ENCODE measurements around the gene SMYD2. TPM values are rescaled to one million over a fixed set of nuclear protein-coding genes. Genes with fewer than 3 reads are reported as not detected.

SMYD2 gene
- total and polyA plus RNA-seq, 2 experiments from 2014 or later = 34.4 to 39.8 TPM

DNA sequence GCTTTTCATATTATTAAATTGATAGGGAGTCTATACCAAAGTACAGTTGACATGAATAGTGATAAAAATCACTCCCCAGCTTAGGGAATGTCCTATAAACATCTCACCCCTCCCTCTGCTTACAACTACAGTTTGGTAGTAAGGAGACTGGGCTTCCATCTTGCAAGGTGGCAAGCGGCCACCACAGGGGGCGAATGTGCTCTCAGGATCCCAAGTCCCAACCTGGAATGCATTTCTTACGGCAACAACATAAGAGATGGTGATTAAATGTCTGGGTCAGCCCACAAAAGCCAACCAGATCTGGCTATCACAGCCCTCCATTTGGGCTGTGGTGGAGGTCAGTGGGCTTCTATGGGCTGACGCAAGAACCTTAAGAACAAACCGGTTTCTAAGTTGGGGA, 68.0 kb downstream of the SMYD2 start:
- Histone ChIP-seq H3K4me2 (no peak overlapping the region), H3K4me3 (no peak overlapping the region), H3K9me2 (replicated peaks; ENCODE audit: insufficient read depth) (no peaks in the 10 kb centered on the region), H3K79me2 (no peaks in the 10 kb centered on the region), H3K4me1 (ENCODE audit: insufficient read depth) (no peaks in the 10 kb centered on the region), H4K20me1 (ENCODE audit: insufficient read depth, poor library complexity, severe bottlenecking) (no peaks in the 10 kb centered on the region), H3K27ac (no peak overlapping the region), H3K9me3 (ENCODE audit: low read depth) (no peaks in the 10 kb centered on the region), H3K27me3 (no peaks in the 10 kb centered on the region), H2AFZ (no peak overlapping the region), H3K36me3 (replicated peaks; ENCODE audit: insufficient read depth, low read depth) (no peaks in the 10 kb centered on the region)
- DNase-seq (ENCODE audit: low spot score) = no peak
- no peak for TF ChIP-seq EZH2 (IDR thresholded peaks at IDR 0.05; ENCODE audit: borderline replicate concordance)
- TF ChIP-seq EZH2phosphoT487 (IDR thresholded peaks at IDR 0.05; ENCODE audit: low read depth, severe bottlenecking, unreplicated experiment) = no peak
- TF ChIP-seq CTCF (IDR thresholded peaks at IDR 0.05; ENCODE audit: poor library complexity) = no peak
- WGBS (ENCODE audit: low lambda C conversion rate, missing lambda C conversion rate) = 88% methylated on average over 5 of the region's 5 CpGs

DNA sequence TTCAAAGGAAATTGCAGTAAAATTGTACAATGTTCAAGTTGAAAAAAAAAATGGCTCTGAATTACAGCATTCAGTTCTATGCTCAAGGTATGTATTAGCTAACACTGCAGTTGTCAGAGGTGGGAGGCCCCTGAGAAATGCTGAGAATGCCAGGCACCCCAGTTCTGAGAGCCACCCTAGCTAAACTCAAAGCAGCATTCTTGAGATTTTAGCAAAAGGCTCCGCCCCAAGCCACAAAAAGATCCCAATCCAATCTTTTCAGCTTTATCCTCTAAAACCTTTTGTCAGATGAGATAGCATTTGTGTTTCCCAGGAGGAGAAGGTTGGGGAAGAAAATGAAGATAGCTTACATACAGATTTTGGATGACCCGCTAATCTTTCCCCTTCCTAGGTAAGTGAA, 68.8 kb downstream of the SMYD2 start:
- Histone ChIP-seq H3K4me1 (ENCODE audit: insufficient read depth) (no peaks in the 10 kb centered on the region), H2AFZ (no peak overlapping the region), H3K36me3 (replicated peaks; ENCODE audit: insufficient read depth, low read depth) (no peaks in the 10 kb centered on the region)

GRCh38 chr1:214351551-214352277, 70.8 kb downstream of the SMYD2 start:
- no peaks in the 10 kb centered on the region for H3K27me3 ChIP-seq
- no peaks in the 10 kb centered on the region for H3K36me3 ChIP-seq (replicated peaks; ENCODE audit: insufficient read depth, low read depth)
- H3K27ac ChIP-seq = no peak overlapping the region
- H3K4me1 ChIP-seq (ENCODE audit: insufficient read depth) = no peaks in the 10 kb centered on the region
- H3K4me3 ChIP-seq = no peak overlapping the region
- H4K20me1 ChIP-seq (ENCODE audit: insufficient read depth, poor library complexity, severe bottlenecking) = no peaks in the 10 kb centered on the region
- H3K9me2 ChIP-seq (replicated peaks; ENCODE audit: insufficient read depth) = no peaks in the 10 kb centered on the region
- H3K79me2 ChIP-seq = no peaks in the 10 kb centered on the region
- WGBS (ENCODE audit: low lambda C conversion rate, missing lambda C conversion rate) = 87% methylated on average over 2 of the region's 2 CpGs
- DNase-seq (ENCODE audit: low spot score) = no peak
- H3K9me3 ChIP-seq (ENCODE audit: low read depth) = no peaks in the 10 kb centered on the region
- TF ChIP-seq EZH2 (IDR thresholded peaks at IDR 0.05; ENCODE audit: borderline replicate concordance) (no peak), CTCF (IDR thresholded peaks at IDR 0.05; ENCODE audit: poor library complexity) (no peak), EZH2phosphoT487 (IDR thresholded peaks at IDR 0.05; ENCODE audit: low read depth, severe bottlenecking, unreplicated experiment) (no peak)
- no peak overlapping the region for H2AFZ ChIP-seq
- H3K4me2 ChIP-seq = no peak overlapping the region

More for the DNA sequence above, 68.8 kb downstream of the SMYD2 start:
- no peak for DNase-seq (ENCODE audit: low spot score)
- 84% methylated on average over 2 of the region's 2 CpGs for WGBS (ENCODE audit: low lambda C conversion rate, missing lambda C conversion rate)
- no peak overlapping the region for H3K4me2 ChIP-seq
- no peaks in the 10 kb centered on the region for H3K9me2 ChIP-seq (replicated peaks; ENCODE audit: insufficient read depth)
- no peak overlapping the region for H3K4me3 ChIP-seq
- H4K20me1 ChIP-seq (ENCODE audit: insufficient read depth, poor library complexity, severe bottlenecking) = no peaks in the 10 kb centered on the region
- H3K9me3 ChIP-seq (ENCODE audit: low read depth) = no peaks in the 10 kb centered on the region
- TF ChIP-seq CTCF (IDR thresholded peaks at IDR 0.05; ENCODE audit: poor library complexity) = no peak
- TF ChIP-seq EZH2 (IDR thresholded peaks at IDR 0.05; ENCODE audit: borderline replicate concordance) = no peak
- no peak for TF ChIP-seq EZH2phosphoT487 (IDR thresholded peaks at IDR 0.05; ENCODE audit: low read depth, severe bottlenecking, unreplicated experiment)
- no peak overlapping the region for H3K27ac ChIP-seq
- H3K79me2 ChIP-seq = no peaks in the 10 kb centered on the region
- no peaks in the 10 kb centered on the region for H3K27me3 ChIP-seq
